Activated T-helper 2 cell treated with anti-CD3 and anti-CD28 coated beads, Interferon-gamma antibody, Interleukin-2, Interleukin-4, amounts not matched to agents 10 μg/mL and 5 μg/mL and 100 μg/mL, durations not matched to agents 14 hours and 24 hours and 36 hours (primary cell): ENCODE results near the gene BTBD2. TPM values are rescaled to one million over a fixed set of nuclear protein-coding genes. Genes with fewer than 3 reads are reported as not detected.

Source experiments
- DNase-seq: peaks from one replicate; pipeline ENCODE4 v3.0.0; 2021; ENCODE audit warnings: low spot score
- H3K27ac Mint-ChIP-seq: one replicate; pipeline ENCODE4 v1.8.0; 2021; ENCODE audit warnings: mixed read lengths
- H3K27me3 Mint-ChIP-seq: one replicate; pipeline ENCODE4 v1.8.0; 2021; ENCODE audit warnings: low read depth, mixed read lengths
- H3K36me3 Mint-ChIP-seq: one replicate; pipeline ENCODE4 v1.8.0; 2021; ENCODE audit warnings: low read depth, mixed read lengths
- H3K4me1 Mint-ChIP-seq: one replicate; pipeline ENCODE4 v1.8.0; 2021; ENCODE audit warnings: low read depth, mixed read lengths
- H3K4me3 Mint-ChIP-seq: one replicate; pipeline ENCODE4 v1.8.0; 2021; ENCODE audit warnings: low read depth, mild to moderate bottlenecking, moderate library complexity, mixed read lengths
- H3K9me3 Mint-ChIP-seq: one replicate; pipeline ENCODE4 v1.8.0; 2021; ENCODE audit warnings: mixed read lengths
- intact Hi-C: fragments of 100-400 bp; cut with micrococcal nuclease; formaldehyde crosslinking; loops from one replicate; pipeline ENCODE4 v1.15.1; 2023
- total RNA-seq: library from RNA; stranded (reverse); gene quantifications from 2 replicates; pipeline ENCODE4 v1.2.3, GENCODE V29; 2022

The BTBD2 gene
- total RNA-seq, 1 donor from 2014 or later = 47.0 TPM

GRCh38 chr19:1978346-1978894 lies 37.1 kb downstream of the BTBD2 start:
- Mint-ChIP-seq H3K4me1 (no peaks in the 10 kb centered on the region), H3K27me3 (no peaks in the 10 kb centered on the region), H3K9me3 (no peaks in the 10 kb centered on the region), H3K27ac (no peak overlapping the region), H3K36me3 (peaks cover 28% of the 10 kb centered on the region), H3K4me3 (no peak overlapping the region)
- intact Hi-C loops = no loop called here
- DNase-seq = no peak

GRCh38 chr19:1977120-1977519 lies 38.4 kb downstream of the BTBD2 start:
- Mint-ChIP-seq H3K4me3 (no peak overlapping the region), H3K36me3 (peaks cover 24% of the 10 kb centered on the region), H3K27me3 (no peaks in the 10 kb centered on the region), H3K4me1 (no peaks in the 10 kb centered on the region), H3K27ac (no peak overlapping the region), H3K9me3 (no peaks in the 10 kb centered on the region)
- no peak for DNase-seq
- intact Hi-C loops = no loop called here

- Mint-ChIP-seq H3K4me3 (no peak overlapping the region), H3K4me1 (no peaks in the 10 kb centered on the region), H3K9me3 (no peaks in the 10 kb centered on the region), H3K36me3 (peaks cover 15% of the 10 kb centered on the region), H3K27me3 (no peaks in the 10 kb centered on the region), H3K27ac (no peak overlapping the region)
- no peak for DNase-seq
- intact Hi-C loops = no loop called here
Observed at GRCh38 chr19:1975162-1975480, 40.4 kb downstream of the BTBD2 start.

GRCh38 chr19:1974381-1975161 lies 40.9 kb downstream of the BTBD2 start:
- intact Hi-C loops = no loop called here
- no peaks in the 10 kb centered on the region for H3K27me3 Mint-ChIP-seq
- DNase-seq = no peak
- no peak overlapping the region for H3K4me3 Mint-ChIP-seq
- H3K4me1 Mint-ChIP-seq = no peaks in the 10 kb centered on the region
- no peaks in the 10 kb centered on the region for H3K9me3 Mint-ChIP-seq
- peaks cover 16% of the 10 kb centered on the region for H3K36me3 Mint-ChIP-seq
- H3K27ac Mint-ChIP-seq = no peak overlapping the region

GRCh38 chr19:1970806-1971502 lies 44.6 kb downstream of the BTBD2 start:
- H3K36me3 Mint-ChIP-seq = peaks cover 15% of the 10 kb centered on the region
- H3K4me1 Mint-ChIP-seq = peaks cover 6% of the 10 kb centered on the region
- no peak for DNase-seq
- intact Hi-C loops = no loop called here
- H3K27ac Mint-ChIP-seq = no peak overlapping the region
- H3K27me3 Mint-ChIP-seq = no peaks in the 10 kb centered on the region
- H3K9me3 Mint-ChIP-seq = no peaks in the 10 kb centered on the region
- H3K4me3 Mint-ChIP-seq = no peak overlapping the region

- no peaks in the 10 kb centered on the region for H3K27me3 Mint-ChIP-seq
- H3K27ac Mint-ChIP-seq = no peak overlapping the region
- no peaks in the 10 kb centered on the region for H3K9me3 Mint-ChIP-seq
- no peak for DNase-seq
- H3K4me1 Mint-ChIP-seq = peaks cover 8% of the 10 kb centered on the region
- H3K4me3 Mint-ChIP-seq = no peak overlapping the region
- peaks cover 15% of the 10 kb centered on the region for H3K36me3 Mint-ChIP-seq
- intact Hi-C loops = no loop called here
Observed at GRCh38 chr19:1970003-1970805, 45.3 kb downstream of the BTBD2 start.

GRCh38 chr19:1969176-1970002 lies 46.1 kb downstream of the BTBD2 start:
- DNase-seq = no peak
- Mint-ChIP-seq H3K36me3 (peaks cover 13% of the 10 kb centered on the region), H3K27ac (no peak overlapping the region), H3K4me1 (peaks cover 8% of the 10 kb centered on the region), H3K4me3 (no peak overlapping the region), H3K27me3 (no peaks in the 10 kb centered on the region), H3K9me3 (no peaks in the 10 kb centered on the region)
- intact Hi-C loops = no loop called here

- Mint-ChIP-seq H3K4me3 (no peak overlapping the region), H3K27ac (no peak overlapping the region), H3K27me3 (no peaks in the 10 kb centered on the region), H3K9me3 (no peaks in the 10 kb centered on the region), H3K4me1 (peaks cover 8% of the 10 kb centered on the region), H3K36me3 (peaks cover 9% of the 10 kb centered on the region)
- DNase-seq = no peak
- intact Hi-C loops = no loop called here
Observed at GRCh38 chr19:1968279-1969175, 47.0 kb downstream of the BTBD2 start.

GRCh38 chr19:1967087-1967608 lies 48.4 kb downstream of the BTBD2 start:
- intact Hi-C loops = no loop called here
- Mint-ChIP-seq H3K27ac (no peak overlapping the region), H3K4me3 (no peak overlapping the region), H3K36me3 (peaks cover 12% of the 10 kb centered on the region), H3K27me3 (no peaks in the 10 kb centered on the region), H3K9me3 (no peaks in the 10 kb centered on the region), H3K4me1 (peaks cover 8% of the 10 kb centered on the region)
- no peak for DNase-seq

- Mint-ChIP-seq H3K27ac (no peak overlapping the region), H3K27me3 (no peaks in the 10 kb centered on the region), H3K9me3 (no peaks in the 10 kb centered on the region), H3K36me3 (peaks cover 9% of the 10 kb centered on the region), H3K4me3 (no peak overlapping the region), H3K4me1 (peaks cover 8% of the 10 kb centered on the region)
- intact Hi-C loops = no loop called here
- no peak for DNase-seq
Observed at GRCh38 chr19:1962674-1963073, 52.8 kb downstream of the BTBD2 start.

GRCh38 chr19:1961000-1961883 lies 54.3 kb downstream of the BTBD2 start:
- no peak overlapping the region for H3K4me3 Mint-ChIP-seq
- no peak for DNase-seq
- no peaks in the 10 kb centered on the region for H3K27me3 Mint-ChIP-seq
- H3K27ac Mint-ChIP-seq = no peak overlapping the region
- peaks cover 9% of the 10 kb centered on the region for H3K36me3 Mint-ChIP-seq
- intact Hi-C loops = no loop called here
- H3K4me1 Mint-ChIP-seq = peaks cover 4% of the 10 kb centered on the region
- H3K9me3 Mint-ChIP-seq = no peaks in the 10 kb centered on the region
